ENCODE results near the gene NEURL4.

Gene NEURL4

GRCh38 chr17:7321466-7321865 is 7.7 kb downstream of the NEURL4 start:
- no peak for FAIRE-seq

GRCh38 chr17:7318121-7318860 is 10.8 kb downstream of the NEURL4 start:
- FAIRE-seq = no peak

- no peak for FAIRE-seq
Measured at GRCh38 chr17:7317161-7317803, 11.9 kb downstream of the NEURL4 start.

DNA sequence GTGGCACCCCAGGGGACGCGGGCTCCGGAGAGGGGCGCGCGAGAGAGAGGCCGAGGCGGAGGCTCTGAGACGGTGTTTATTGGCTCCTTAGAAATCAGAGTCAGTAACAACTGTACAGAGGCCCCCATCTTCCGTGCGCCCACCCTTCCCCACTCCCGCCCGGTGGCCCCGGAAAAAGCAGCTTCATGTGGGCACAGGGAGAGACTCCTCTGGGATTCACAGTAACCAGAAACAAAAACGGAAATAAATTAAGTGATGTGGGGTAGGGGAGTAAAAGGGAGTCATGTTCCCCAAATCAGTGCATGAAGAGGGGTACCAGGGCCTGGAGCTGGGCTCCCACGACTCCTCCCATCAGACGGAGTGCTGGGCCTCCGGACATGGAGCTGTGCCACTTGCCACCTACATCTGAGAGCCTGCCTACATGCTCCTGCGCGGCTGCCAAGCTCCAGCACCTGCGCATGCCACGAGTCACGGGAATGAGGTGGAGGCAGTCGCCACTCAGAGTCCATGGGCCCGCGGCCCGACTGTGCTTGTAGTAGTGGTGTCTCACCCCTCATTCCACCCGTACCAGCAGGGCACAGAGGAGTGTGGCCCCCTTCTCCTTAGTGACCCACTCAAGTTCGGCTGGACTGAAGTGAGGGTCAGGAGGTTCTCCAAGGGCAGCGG is 13.4 kb downstream of the NEURL4 start:
- no peak for FAIRE-seq

- FAIRE-seq = no peak
Measured at GRCh38 chr17:7314719-7315569, 14.2 kb downstream of the NEURL4 start, which contains the start of gene GPS2. TSS of gene GPS2 (minus strand) at chr17:7315360. CDS start at chr17:7315052, 308 bp downstream.

DNA sequence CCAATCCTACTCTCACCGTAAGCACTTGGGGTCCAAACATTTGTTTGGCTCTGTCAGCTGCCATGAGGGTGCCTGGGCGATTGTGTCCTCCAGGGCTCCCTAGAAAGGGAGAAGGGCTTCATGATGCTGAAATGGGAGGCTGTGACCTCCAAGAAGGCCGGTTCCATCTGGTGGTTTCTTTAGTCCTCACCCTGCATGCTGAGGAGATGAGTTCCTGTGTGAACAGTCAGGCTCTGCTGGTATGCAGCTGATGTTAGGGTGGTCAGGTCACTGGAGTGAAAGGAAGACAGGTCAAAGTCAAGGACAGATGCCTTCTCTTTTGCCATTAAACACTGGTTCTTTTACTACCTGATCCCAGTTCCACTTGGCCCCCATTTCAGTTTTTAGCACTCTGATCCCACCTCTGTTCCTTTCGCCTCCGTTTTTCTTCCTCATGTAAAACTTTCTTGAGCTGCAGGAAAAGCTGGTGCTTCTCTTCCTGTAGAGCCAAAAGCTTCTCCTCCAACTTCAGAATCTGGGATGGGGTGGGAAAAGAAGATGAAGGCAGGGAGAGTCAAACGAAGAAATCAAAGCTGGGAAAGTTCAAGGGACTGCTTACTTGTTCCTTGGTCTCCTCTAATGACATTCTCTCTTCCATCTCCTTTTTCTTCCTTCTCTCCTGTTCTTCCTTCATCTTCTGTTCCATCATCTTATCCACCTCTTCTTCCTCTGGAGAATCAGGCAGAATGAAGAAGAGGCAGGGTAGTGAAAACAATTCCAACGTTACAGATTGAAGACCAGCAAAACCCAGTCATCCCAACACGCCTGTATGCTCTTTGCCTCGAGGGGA is 15.0 kb downstream of the NEURL4 start:
- no peak for FAIRE-seq

DNA sequence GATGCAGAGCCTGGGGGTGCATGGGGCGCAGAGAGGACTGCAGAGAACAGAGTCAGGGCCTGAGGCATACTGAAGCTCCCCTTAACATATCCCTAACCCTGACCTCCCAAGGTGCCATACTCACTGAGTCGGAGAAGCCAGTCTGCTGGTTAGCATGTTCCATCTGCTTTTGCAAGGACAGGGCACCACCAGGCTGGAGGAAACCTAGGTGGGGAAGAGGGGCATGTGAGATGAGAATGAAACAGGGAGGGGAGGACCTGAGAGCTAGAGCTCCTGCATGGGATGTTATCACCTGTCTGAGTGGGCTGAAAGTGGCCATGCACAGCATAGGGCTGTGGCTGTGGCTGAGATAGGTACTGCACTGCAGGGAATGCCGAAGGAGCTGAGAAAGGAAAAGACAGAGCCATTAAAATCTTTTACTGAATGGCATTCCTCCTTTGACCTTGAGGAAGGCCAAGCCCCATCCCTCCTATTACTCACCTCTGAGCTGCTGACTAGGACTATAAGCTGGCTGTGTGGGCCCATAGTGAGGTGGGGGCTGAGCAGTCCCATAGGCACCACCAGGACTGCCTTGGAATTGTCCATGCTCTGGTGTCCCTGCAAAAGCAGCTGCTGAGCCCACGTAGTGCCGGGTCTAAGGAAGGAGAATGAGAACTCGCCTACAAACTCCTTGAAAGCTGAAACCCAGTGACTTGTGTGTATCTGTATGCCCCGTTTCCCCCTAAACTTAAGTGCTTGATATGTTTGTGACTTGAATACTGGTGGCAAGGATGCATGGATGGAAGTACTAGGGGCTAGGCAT is 15.8 kb downstream of the NEURL4 start:
- FAIRE-seq = no peak

DNA sequence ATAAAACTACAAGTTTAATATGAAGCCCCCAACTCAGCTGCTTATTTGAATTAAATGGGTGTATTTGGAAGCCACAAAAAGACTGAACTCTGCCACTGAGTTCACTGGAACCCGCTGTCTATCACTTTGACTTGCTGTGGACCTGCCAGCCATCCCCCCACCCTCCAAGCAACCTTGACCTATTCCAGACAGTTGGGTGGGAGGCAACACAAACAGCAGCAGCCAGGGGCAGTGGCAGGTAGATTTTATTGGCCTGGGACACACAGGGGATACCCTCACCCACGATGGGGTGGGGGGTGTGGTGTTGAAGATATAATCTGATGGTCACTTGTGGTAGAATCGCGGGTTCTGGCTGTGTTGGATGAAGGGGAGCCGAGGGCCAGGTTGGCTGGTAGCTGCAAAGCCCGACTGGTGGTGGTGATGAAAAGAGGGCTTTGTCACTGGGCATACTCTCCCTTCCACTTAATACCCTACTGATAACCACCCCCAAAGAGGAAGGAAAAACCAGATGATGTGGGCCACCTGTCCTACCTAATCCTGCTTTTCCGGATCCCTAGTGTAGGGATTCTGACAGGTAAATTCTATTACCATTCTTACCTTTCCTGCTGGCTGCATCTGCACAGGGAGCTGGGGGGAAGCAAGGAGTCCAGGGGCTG is 16.6 kb downstream of the NEURL4 start:
- no peak for FAIRE-seq

GRCh38 chr17:7311110-7311705 is 17.9 kb downstream of the NEURL4 start:
- no peak for FAIRE-seq

GRCh38 chr17:7309628-7310027 is 19.5 kb downstream of the NEURL4 start:
- FAIRE-seq = no peak

- FAIRE-seq = no peak
Measured at GRCh38 chr17:7308625-7309433, 20.3 kb downstream of the NEURL4 start.

- no peak for FAIRE-seq
Measured at GRCh38 chr17:7307686-7308624, 21.2 kb downstream of the NEURL4 start.

- peak; percentile 89 for FAIRE-seq
Measured at GRCh38 chr17:7306911-7307685, 22.0 kb downstream of the NEURL4 start, which contains the start of gene EIF5A. TSS of gene EIF5A (plus strand) at chr17:7307628. CDS start at chr17:7309636, 2,008 bp downstream.

GRCh38 chr17:7304179-7304578 is 25.0 kb downstream of the NEURL4 start:
- no peak for FAIRE-seq

DNA sequence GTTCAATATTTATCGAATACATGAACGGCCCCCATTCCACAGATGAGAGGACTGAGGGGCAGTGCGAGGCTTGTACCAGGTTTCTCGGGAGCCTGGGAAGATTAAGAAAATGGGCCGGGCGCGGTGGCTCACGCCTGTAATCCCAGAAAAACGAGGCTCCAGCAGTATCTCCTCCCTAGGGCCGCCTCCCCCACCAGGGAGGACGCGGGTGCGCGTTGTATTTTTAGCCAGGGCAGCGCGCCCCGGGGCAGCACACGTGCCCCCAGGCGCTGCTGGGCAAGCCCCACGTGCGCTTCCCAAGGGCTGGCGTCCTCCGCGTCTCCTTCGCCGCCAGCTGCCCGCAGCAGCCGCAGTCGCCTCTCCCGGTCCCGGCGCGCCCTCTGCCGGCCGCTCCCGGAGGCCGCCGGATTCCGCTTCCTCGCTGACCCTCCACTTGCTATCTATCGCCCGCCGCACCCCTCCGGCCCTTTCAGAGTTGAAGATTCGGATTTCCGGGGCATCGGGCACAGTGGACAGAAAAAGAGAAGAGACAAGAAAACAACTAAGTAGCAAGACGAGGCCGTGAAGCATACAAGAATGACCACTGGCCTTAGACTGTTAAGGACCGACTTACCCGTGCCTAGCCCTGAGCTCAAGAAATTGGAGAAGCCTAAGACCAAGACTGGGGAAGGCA is 32.8 kb downstream of the NEURL4 start:
- no peak for FAIRE-seq
